Right lobe of liver (tissue), 4 donors: Measurements from ENCODE around the gene NMRAL1.

ENCODE experiments used
- POLR2A ChIP-seq: fragments of 450-650 bp; IDR thresholded peaks from one replicate; pipeline ENCODE4 v1.6.1; 2017; ENCODE audit warnings: antibody characterized with exemption, mild to moderate bottlenecking
- TF ChIP-seq, protein P1 (sequence below), 4 donors: fragments of 200-600 bp in 3 of 4; fragments of 450-650 bp in 1 of 4; IDR thresholded peaks; one replicate each; pipeline versions ENCODE4 v1.5.1 to v1.8.0; 2016 to 2022; ENCODE audit warnings: antibody characterized with exemption in 4 of 4, mild to moderate bottlenecking in 2 of 4
- donor health status: DM: no; HTN: no; CAD: no.
- donor health status: DM: no; HTN: no; CAD: no.
- donor health status: DM: no; HTN: yes; CAD: no.

DNA sequence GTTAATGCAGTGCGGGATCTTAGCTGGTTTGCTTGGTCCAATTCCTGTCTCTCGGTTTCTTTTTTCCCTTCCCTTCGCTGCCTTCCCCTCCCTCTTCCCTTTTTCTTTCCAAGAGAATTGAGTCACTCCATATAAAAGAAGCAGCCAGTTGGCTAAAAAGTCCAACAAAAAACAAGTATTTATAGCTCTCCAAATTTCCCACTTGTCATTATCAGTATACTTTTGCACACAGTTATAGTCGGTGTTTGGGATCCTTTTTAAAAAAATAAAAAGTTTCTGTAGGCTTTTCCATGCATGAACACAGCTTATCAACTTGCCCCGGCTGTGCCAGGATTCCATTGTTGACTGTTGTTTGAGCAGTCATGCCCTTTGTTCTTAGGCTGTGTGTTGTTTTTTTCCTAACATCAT, 26.6 kb upstream of the NMRAL1 start:
- TF ChIP-seq, protein P1, sequence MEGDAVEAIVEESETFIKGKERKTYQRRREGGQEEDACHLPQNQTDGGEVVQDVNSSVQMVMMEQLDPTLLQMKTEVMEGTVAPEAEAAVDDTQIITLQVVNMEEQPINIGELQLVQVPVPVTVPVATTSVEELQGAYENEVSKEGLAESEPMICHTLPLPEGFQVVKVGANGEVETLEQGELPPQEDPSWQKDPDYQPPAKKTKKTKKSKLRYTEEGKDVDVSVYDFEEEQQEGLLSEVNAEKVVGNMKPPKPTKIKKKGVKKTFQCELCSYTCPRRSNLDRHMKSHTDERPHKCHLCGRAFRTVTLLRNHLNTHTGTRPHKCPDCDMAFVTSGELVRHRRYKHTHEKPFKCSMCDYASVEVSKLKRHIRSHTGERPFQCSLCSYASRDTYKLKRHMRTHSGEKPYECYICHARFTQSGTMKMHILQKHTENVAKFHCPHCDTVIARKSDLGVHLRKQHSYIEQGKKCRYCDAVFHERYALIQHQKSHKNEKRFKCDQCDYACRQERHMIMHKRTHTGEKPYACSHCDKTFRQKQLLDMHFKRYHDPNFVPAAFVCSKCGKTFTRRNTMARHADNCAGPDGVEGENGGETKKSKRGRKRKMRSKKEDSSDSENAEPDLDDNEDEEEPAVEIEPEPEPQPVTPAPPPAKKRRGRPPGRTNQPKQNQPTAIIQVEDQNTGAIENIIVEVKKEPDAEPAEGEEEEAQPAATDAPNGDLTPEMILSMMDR (IDR thresholded peaks at IDR 0.05), result no peak
- TF ChIP-seq POLR2A, result no peak
